K562 (cell line): ENCODE data around the gene APOL3. TPM values are rescaled to one million over a fixed set of nuclear protein-coding genes. Genes with fewer than 3 reads are reported as not detected.

Experiments used
- CHD1 ChIP-seq: fragments of 200-600 bp; sonication (generic); IDR thresholded peaks from one replicate; pipeline ENCODE4 v1.6.1; 2012; ENCODE audit warnings: mild to moderate bottlenecking, moderate library complexity, low read length, inconsistent platforms
- HOMEZ ChIP-seq: fragments of 250-450 bp; sonication (Bioruptor Pico); IDR thresholded peaks from 2 replicates; pipeline ENCODE4 v1.4.0; 2020; ENCODE audit warnings: mild to moderate bottlenecking, moderate library complexity
- MGA ChIP-seq: fragments of 450-650 bp; IDR thresholded peaks from 2 replicates; pipeline ENCODE4 v1.6.1; 2016; ENCODE audit warnings: mild to moderate bottlenecking, moderate library complexity
- PCBP1 ChIP-seq: fragments of 200-400 bp; formaldehyde crosslinking; IDR thresholded peaks from 2 replicates; pipeline ENCODE4 v1.6.1; 2018; ENCODE audit warnings: mild to moderate bottlenecking, low read depth, low read length; ENCODE audit not compliant: poor library complexity, severe bottlenecking
- PTRF ChIP-seq: fragments of 450-650 bp; IDR thresholded peaks from 2 replicates; pipeline ENCODE4 v1.6.1; 2016; ENCODE audit warnings: mild to moderate bottlenecking, missing genetic modification characterization, missing compliant biosample characterization
- PURB ChIP-seq: sonication (generic); formaldehyde crosslinking; IDR thresholded peaks from 2 replicates; pipeline ENCODE4 v1.9.0; 2021; ENCODE audit warnings: low read depth, mild to moderate bottlenecking, missing genetic modification reagents
- RNF2 ChIP-seq: sonication (generic); IDR thresholded peaks from 2 replicates; pipeline ENCODE4 v1.6.1; 2016
- SMAD1 ChIP-seq: fragments of 150-350 bp; IDR thresholded peaks from 2 replicates; pipeline ENCODE4 v1.6.1; 2014; ENCODE audit warnings: low read length, low read depth; ENCODE audit not compliant: partially characterized antibody
- STAT5A ChIP-seq: IDR thresholded peaks from 2 replicates; pipeline ENCODE4 v1.6.1; 2012; ENCODE audit warnings: low read length, inconsistent platforms, borderline replicate concordance
- TCF7 ChIP-seq: sonication (generic); IDR thresholded peaks from 2 replicates; pipeline ENCODE4 v1.6.1; 2016; ENCODE audit warnings: antibody characterized with exemption, borderline replicate concordance
- XRCC5 ChIP-seq: fragments of 200-400 bp; formaldehyde crosslinking; IDR thresholded peaks from 2 replicates; pipeline ENCODE4 v1.6.1; 2017; ENCODE audit warnings: low read depth, mild to moderate bottlenecking, low read length
- ZFP30 ChIP-seq: fragments of 250-450 bp; sonication (Bioruptor Pico); IDR thresholded peaks from 2 replicates; pipeline ENCODE4 v1.8.0; 2022; ENCODE audit warnings: moderate library complexity, mild to moderate bottlenecking, inconsistent platforms, borderline replicate concordance
- ZNF146 ChIP-seq: IDR thresholded peaks from one replicate; pipeline ENCODE4 v1.6.1; 2018; ENCODE audit warnings: missing compliant biosample characterization; ENCODE audit not compliant: unreplicated experiment
- ZNF316 ChIP-seq: fragments of 450-650 bp; IDR thresholded peaks from 2 replicates; pipeline ENCODE4 v1.6.1; 2016
- polyA plus RNA-seq, 8 experiments: library from polyadenylated mRNA; depleted of rRNA in 4 of 8; stranded (reverse) in 5 of 8; unstranded in 3 of 8; fragments of >200 nt; fragmentation: Nextera tagmentation in 2 of 8; fragmentation: Illumina TruSeq in 1 of 8; extraction: Ambion mirVana in 2 of 8; extraction: Trizol in 1 of 8; gene quantifications; 2 replicates each; pipeline versions ENCODE4 v1.2.1 to v1.2.3, GENCODE V29; 2011 to 2014; ENCODE audit warnings: inconsistent platforms in 1 of 8, missing spikeins in 1 of 8
- total RNA-seq, 7 experiments: library from RNA; depleted of rRNA in 6 of 7; stranded (reverse); fragments of >200 nt in 6 of 7; fragmentation: Illumina TruSeq in 2 of 7; extraction: Trizol in 2 of 7; gene quantifications; 2 replicates each; pipeline versions ENCODE4 v1.2.1 to v1.2.3, GENCODE V29; 2011 to 2021; ENCODE audit warnings: low replicate concordance in 1 of 7

APOL3 gene
- total and polyA plus RNA-seq, 9 of the 15 experiments (the other 6 are each of a cell fraction or from before 2014, with no cell fraction given): 0.25 to 1.1 (median 0.56) TPM; not detected in 1

DNA sequence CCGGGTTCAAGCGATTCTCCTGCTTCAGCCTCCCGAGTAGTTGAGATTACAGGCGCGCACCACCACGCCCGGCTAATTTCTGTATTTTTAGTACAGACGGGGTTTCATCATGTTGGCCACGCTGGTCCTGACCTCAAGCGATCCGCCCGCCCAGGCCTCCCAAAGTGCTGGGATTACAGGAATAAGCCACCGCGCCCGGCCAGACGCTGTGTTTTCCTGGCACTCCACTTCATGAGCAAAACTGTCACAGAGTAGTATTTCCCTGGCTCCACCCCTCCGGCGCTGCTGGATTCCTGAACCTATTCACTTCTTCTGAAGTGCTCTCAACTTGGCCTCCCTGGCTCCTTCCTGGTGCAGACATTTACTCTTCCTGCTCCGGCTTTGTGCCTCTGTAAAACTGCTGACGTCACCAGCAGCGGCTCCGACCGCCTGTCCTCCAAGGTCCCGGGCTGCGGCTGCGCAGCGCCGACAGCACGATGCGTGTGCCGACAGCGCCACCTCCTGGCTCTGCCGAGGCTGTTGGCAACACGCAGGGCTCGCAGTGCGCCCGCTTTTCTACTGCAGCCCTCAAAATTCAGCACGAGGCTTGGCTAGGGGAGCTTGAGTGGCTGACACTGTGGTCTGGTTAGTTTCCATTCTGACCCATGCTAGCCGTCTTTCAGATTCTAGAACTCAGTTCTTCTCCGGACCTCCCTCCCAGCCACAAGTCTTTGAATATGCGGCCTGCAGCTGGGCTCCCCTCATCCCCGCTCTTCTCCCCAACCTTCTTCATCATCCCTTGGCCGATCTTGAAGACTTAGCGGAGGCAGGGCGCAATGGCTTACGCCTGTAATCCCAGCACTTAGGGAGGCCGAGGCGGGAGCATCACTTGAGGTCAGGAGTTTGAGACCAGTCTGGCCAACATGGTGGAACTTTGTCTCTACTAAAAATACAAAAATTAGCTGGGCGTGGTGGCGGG lies 36.6 kb downstream of the APOL3 start (continued):
- TF ChIP-seq MGA (peak; percentile 75), PTRF (tag) (no peak), XRCC5 (no peak), PURB (CRISPR knock-in tag) (no peak), ZNF316 (peak; percentile 98), PCBP1 (no peak), RNF2 (no peak), SMAD1 (no peak), CHD1 (no peak), ZFP30 (no peak), ZNF146 (CRISPR knock-in tag) (no peak), TCF7 (no peak), STAT5A (no peak), HOMEZ (CRISPR knock-in tag) (no peak)
